Caco-2 (cell line): Measurements from ENCODE around the gene POMP. TPM values are rescaled to one million over a fixed set of nuclear protein-coding genes. Genes with fewer than 3 reads are reported as not detected.

ENCODE experiments used
- BruUV-seq: library from RNA; stranded (reverse); fragments of 400-500 nt; replicated peaks from 2 replicates; lab custom pipeline; 2021; lab: Mats Ljungman, UMichigan
- CTCF ChIA-PET: fragments of 300-600 bp; sonication (Branson Sonifier 250); formaldehyde crosslinking; loops from one replicate; lab custom pipeline; 2022; ENCODE audit warnings: antibody characterized with exemption; lab: Charles Lee
- POLR2A ChIA-PET: fragments of 300-600 bp; sonication (Branson Sonifier 250); formaldehyde crosslinking; loops from one replicate; lab custom pipeline; 2022; ENCODE audit warnings: antibody characterized with exemption; lab: Charles Lee
- DNase-seq, 2 experiments: peaks; one replicate each; pipeline versions ENCODE4 v3.0.0 to v3.0.0-alpha.2; 2020 to 2022
- H3K27me3 ChIP-seq: replicated peaks from 2 replicates; pipeline ENCODE4 v1.6.0; 2011; ENCODE audit warnings: low read length; ENCODE audit not compliant: control insufficient read depth, insufficient read depth
- H3K36me3 ChIP-seq: 2 replicates; pipeline ENCODE4 v1.5.1; 2011; ENCODE audit warnings: low read length; ENCODE audit not compliant: control insufficient read depth, insufficient read depth
- H3K4me1 ChIP-seq: fragments of 250-450 bp; sonication (Bioruptor Pico); 2 replicates; pipeline ENCODE4 v1.5.1; 2020; ENCODE audit warnings: mild to moderate bottlenecking
- H3K4me3 ChIP-seq: 2 replicates; pipeline ENCODE4 v1.5.1; 2011; ENCODE audit warnings: low read depth, mild to moderate bottlenecking, control low read depth, low read length
- H3K9me3 ChIP-seq: fragments of 250-450 bp; sonication (Bioruptor Pico); 2 replicates; pipeline ENCODE4 v1.5.1; 2020; ENCODE audit warnings: mild to moderate bottlenecking, moderate library complexity
- H3K27ac Mint-ChIP-seq: one replicate; pipeline ENCODE4 v1.8.0; 2022; ENCODE audit warnings: mixed read lengths; ENCODE audit not compliant: unreplicated experiment
- H3K27me3 Mint-ChIP-seq: one replicate; pipeline ENCODE4 v1.8.0; 2022; ENCODE audit warnings: mixed read lengths; ENCODE audit not compliant: insufficient read depth, unreplicated experiment
- H3K36me3 Mint-ChIP-seq: one replicate; pipeline ENCODE4 v1.8.0; 2022; ENCODE audit warnings: mild to moderate bottlenecking, mixed read lengths; ENCODE audit not compliant: insufficient read depth, unreplicated experiment
- H3K4me1 Mint-ChIP-seq: one replicate; pipeline ENCODE4 v1.8.0; 2022; ENCODE audit warnings: low read depth, mixed read lengths; ENCODE audit not compliant: unreplicated experiment
- H3K4me3 Mint-ChIP-seq: one replicate; pipeline ENCODE4 v1.8.0; 2022; ENCODE audit warnings: mild to moderate bottlenecking, moderate library complexity, mixed read lengths; ENCODE audit not compliant: unreplicated experiment
- H3K9me3 Mint-ChIP-seq: one replicate; pipeline ENCODE4 v1.8.0; 2022; ENCODE audit warnings: mixed read lengths; ENCODE audit not compliant: unreplicated experiment
- intact Hi-C: fragments of 100-400 bp; cut with micrococcal nuclease; formaldehyde crosslinking; loops from one replicate; pipeline ENCODE4 v1.10.0; 2022; ENCODE audit not compliant: unreplicated experiment
- total RNA-seq: library from RNA; stranded (reverse); gene quantifications from 2 replicates; pipeline ENCODE4 v1.2.3, GENCODE V29; 2022
- TF ChIP-seq, protein P1 (sequence below), 2 experiments: fragments of 200-600 bp in 1 of 2; IDR thresholded peaks; 1 replicate in 1 of 2; 2 replicates in 1 of 2; pipeline versions ENCODE4 v1.5.1 to v1.8.0; 2011 to 2022; ENCODE audit warnings: antibody characterized with exemption in 1 of 2, control low read depth in 1 of 2, inconsistent platforms in 1 of 2, low read depth in 1 of 2, low read length in 1 of 2, mild to moderate bottlenecking in 1 of 2, moderate library complexity in 1 of 2; ENCODE audit not compliant: insufficient read depth in 1 of 2, severe bottlenecking in 1 of 2, unreplicated experiment in 1 of 2

POMP gene
- total RNA-seq, 1 experiment from 2014 or later: 116 TPM

GRCh38 chr13:28615916-28616446 lies 42.9 kb upstream of the POMP start:
- intact Hi-C loops: no loop called here
- no peaks in the 10 kb centered on the region for H3K36me3 ChIP-seq
- TF ChIP-seq, protein P1, sequence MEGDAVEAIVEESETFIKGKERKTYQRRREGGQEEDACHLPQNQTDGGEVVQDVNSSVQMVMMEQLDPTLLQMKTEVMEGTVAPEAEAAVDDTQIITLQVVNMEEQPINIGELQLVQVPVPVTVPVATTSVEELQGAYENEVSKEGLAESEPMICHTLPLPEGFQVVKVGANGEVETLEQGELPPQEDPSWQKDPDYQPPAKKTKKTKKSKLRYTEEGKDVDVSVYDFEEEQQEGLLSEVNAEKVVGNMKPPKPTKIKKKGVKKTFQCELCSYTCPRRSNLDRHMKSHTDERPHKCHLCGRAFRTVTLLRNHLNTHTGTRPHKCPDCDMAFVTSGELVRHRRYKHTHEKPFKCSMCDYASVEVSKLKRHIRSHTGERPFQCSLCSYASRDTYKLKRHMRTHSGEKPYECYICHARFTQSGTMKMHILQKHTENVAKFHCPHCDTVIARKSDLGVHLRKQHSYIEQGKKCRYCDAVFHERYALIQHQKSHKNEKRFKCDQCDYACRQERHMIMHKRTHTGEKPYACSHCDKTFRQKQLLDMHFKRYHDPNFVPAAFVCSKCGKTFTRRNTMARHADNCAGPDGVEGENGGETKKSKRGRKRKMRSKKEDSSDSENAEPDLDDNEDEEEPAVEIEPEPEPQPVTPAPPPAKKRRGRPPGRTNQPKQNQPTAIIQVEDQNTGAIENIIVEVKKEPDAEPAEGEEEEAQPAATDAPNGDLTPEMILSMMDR (IDR thresholded peaks at IDR 0.05; ENCODE audit: insufficient read depth in 1 of 2, low read depth in 1 of 2, low read length in 1 of 2, severe bottlenecking in 1 of 2, unreplicated experiment in 1 of 2): no peak
- Mint-ChIP-seq H3K27ac (no peak overlapping the region), H3K36me3 (no peaks in the 10 kb centered on the region), H3K4me1 (peaks cover 11% of the 10 kb centered on the region), H3K9me3 (no peaks in the 10 kb centered on the region), H3K27me3 (no peaks in the 10 kb centered on the region), H3K4me3 (no peak overlapping the region)
- BruUV-seq: no TSS peak
- ChIA-PET CTCF (no interaction called here), POLR2A (no interaction called here)
- no peak for DNase-seq
- peaks cover 13% of the 10 kb centered on the region for H3K4me1 ChIP-seq
- H3K4me3 ChIP-seq: no peak overlapping the region
- no peaks in the 10 kb centered on the region for H3K27me3 ChIP-seq
- no peaks in the 10 kb centered on the region for H3K9me3 ChIP-seq

DNA sequence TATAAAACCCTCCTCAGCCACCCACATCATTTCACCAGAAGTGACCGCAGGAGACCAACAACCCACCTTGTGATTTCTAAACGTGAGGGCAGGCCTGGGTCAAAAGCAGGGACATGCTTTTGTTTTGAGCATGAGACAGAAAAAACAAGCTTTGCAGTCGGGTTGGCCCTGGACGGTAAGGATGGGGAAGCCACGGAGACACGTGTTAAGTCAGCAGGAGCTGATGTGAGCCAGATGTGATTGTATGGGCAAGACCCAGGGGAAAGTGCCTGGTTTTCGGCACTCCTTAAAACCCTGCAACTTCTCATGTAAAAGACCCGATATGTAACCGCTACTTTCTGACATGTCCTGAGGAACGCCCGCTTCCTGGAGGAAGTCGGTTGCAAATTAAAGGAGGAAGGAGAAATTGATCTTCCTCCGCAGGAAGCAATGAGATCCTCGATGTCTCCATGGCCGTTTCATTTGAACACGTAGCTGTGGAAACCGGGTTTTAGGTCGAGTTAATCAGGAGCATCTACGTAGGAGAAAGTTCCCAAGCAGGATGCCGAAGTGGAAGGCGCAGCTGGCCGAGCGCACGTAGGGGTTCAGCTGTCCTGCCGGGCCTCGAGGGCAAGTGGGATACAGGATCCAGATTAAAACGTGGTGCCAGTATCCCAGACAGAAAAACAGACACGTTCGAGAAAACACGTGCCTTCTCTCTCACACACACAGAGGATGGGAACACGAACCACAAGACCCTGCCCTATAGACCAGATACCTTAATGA lies 40.5 kb upstream of the POMP start:
- Histone ChIP-seq H3K9me3 (no peaks in the 10 kb centered on the region), H3K27me3 (no peaks in the 10 kb centered on the region), H3K4me3 (no peak overlapping the region), H3K4me1 (peaks cover 8% of the 10 kb centered on the region), H3K36me3 (no peaks in the 10 kb centered on the region)
- TF ChIP-seq, protein P1 (IDR thresholded peaks at IDR 0.05; ENCODE audit: insufficient read depth in 1 of 2, low read depth in 1 of 2, low read length in 1 of 2, severe bottlenecking in 1 of 2, unreplicated experiment in 1 of 2): no peak
- intact Hi-C loops: no loop called here
- peaks cover 7% of the 10 kb centered on the region for H3K4me1 Mint-ChIP-seq
- no peak overlapping the region for H3K27ac Mint-ChIP-seq
- no peaks in the 10 kb centered on the region for H3K9me3 Mint-ChIP-seq
- no peak for DNase-seq
- H3K36me3 Mint-ChIP-seq: no peaks in the 10 kb centered on the region
- H3K4me3 Mint-ChIP-seq: no peak overlapping the region
- ChIA-PET CTCF (no interaction called here), POLR2A (no interaction called here)
- no TSS peak for BruUV-seq
- no peaks in the 10 kb centered on the region for H3K27me3 Mint-ChIP-seq

- H3K27me3 ChIP-seq: no peaks in the 10 kb centered on the region
- TF ChIP-seq, protein P1 (IDR thresholded peaks at IDR 0.05; ENCODE audit: insufficient read depth in 1 of 2, low read depth in 1 of 2, low read length in 1 of 2, severe bottlenecking in 1 of 2, unreplicated experiment in 1 of 2): no peak
- ChIA-PET CTCF (no interaction called here), POLR2A (no interaction called here)
- intact Hi-C loops: no loop called here
- BruUV-seq: no TSS peak
- H3K4me1 ChIP-seq: peaks cover 5% of the 10 kb centered on the region; the same call in 1 of the 2 replicates
- H3K36me3 ChIP-seq: no peaks in the 10 kb centered on the region
- H3K27me3 Mint-ChIP-seq: no peaks in the 10 kb centered on the region
- no peak overlapping the region for H3K4me3 Mint-ChIP-seq
- no peak overlapping the region for H3K4me3 ChIP-seq
- H3K9me3 ChIP-seq: no peaks in the 10 kb centered on the region
- DNase-seq: no peak
- H3K4me1 Mint-ChIP-seq: no peaks in the 10 kb centered on the region
- H3K27ac Mint-ChIP-seq: no peak overlapping the region
- no peaks in the 10 kb centered on the region for H3K9me3 Mint-ChIP-seq
- no peaks in the 10 kb centered on the region for H3K36me3 Mint-ChIP-seq
Observed at GRCh38 chr13:28620011-28620830, 38.7 kb upstream of the POMP start.
